Thoracic aorta (tissue), 2 donors: ENCODE results near the gene LDAF1. TPM values are rescaled to one million over a fixed set of nuclear protein-coding genes. Genes with fewer than 3 reads are reported as not detected.

Experiments used
- ATAC-seq: fragments of 150-250 bp; one replicate; pipeline ENCODE4 v1.8.0; 2017; ENCODE audit warnings: low read depth; ENCODE audit not compliant: insufficient number of reproducible peaks, low FRiP score
- DNase-seq: peaks from one replicate; pipeline ENCODE4 v3.0.0-alpha.2; 2020; ENCODE audit warnings: low spot score
- H3K27ac ChIP-seq, 2 donors: fragments of 200-600 bp; sonication (generic); 1 replicate in 1 of 2; 2 replicates in 1 of 2; pipeline ENCODE4 v1.5.1; 2016; ENCODE audit warnings: mild to moderate bottlenecking in 2 of 2, moderate library complexity in 2 of 2
- H3K27me3 ChIP-seq: fragments of 200-600 bp; sonication (generic); replicated peaks from 2 replicates; pipeline ENCODE4 v1.6.0; 2016; ENCODE audit warnings: mild to moderate bottlenecking; ENCODE audit not compliant: insufficient read depth
- H3K36me3 ChIP-seq: fragments of 200-600 bp; sonication (generic); one replicate; pipeline ENCODE4 v1.5.1; 2016
- H3K4me1 ChIP-seq, 2 donors: fragments of 200-600 bp; sonication (generic); 1 replicate in 1 of 2; 2 replicates in 1 of 2; pipeline versions ENCODE4 v1.5.1 to v1.6.0; 2016; ENCODE audit warnings: low read depth in 2 of 2, mild to moderate bottlenecking in 1 of 2; ENCODE audit not compliant: control insufficient read depth in 1 of 2
- H3K4me3 ChIP-seq: fragments of 200-600 bp; sonication (generic); 2 replicates; pipeline ENCODE4 v1.5.1; 2016; ENCODE audit warnings: mild to moderate bottlenecking
- H3K9me3 ChIP-seq: fragments of 200-600 bp; sonication (generic); 2 replicates; pipeline ENCODE4 v1.5.1; 2016
- total RNA-seq, 2 donors: library from RNA; depleted of rRNA; stranded (reverse); fragments of >200 nt; gene quantifications; one replicate each; pipeline versions ENCODE4 v1.1.0 to v1.2.3, GENCODE V29; 2016
- TF ChIP-seq, protein P1 (sequence below): fragments of 200-600 bp; sonication (generic); IDR thresholded peaks from one replicate; pipeline ENCODE4 v1.5.1; 2019; ENCODE audit warnings: antibody characterized with exemption

Gene LDAF1
- total RNA-seq, 2 donors from 2014 or later, result 110 to 112 TPM

DNA sequence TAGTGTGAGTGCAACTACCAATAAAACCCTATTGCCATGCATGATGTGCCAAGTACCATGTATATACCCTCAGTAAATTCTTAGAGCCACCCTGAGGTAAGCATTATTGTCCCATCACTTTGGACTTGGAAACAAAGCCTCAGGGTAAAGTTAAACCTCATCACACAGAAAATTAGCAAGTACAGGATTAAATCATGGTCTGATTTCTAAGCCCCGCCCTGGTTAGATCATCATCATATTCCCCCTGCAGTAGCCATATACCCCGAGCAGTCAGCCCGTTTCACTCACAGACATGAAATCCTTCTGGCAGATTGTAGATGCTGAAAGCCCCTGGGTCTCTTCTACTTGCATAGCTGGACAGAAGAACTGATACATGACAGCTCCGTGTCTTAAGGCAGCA, 48.1 kb downstream of the LDAF1 start:
- no peaks in the 10 kb centered on the region for H3K9me3 ChIP-seq
- no peaks in the 10 kb centered on the region for H3K4me1 ChIP-seq
- no peaks in the 10 kb centered on the region for H3K36me3 ChIP-seq
- no peaks in the 10 kb centered on the region for H3K27me3 ChIP-seq
- no peak for ATAC-seq
- TF ChIP-seq, protein P1, sequence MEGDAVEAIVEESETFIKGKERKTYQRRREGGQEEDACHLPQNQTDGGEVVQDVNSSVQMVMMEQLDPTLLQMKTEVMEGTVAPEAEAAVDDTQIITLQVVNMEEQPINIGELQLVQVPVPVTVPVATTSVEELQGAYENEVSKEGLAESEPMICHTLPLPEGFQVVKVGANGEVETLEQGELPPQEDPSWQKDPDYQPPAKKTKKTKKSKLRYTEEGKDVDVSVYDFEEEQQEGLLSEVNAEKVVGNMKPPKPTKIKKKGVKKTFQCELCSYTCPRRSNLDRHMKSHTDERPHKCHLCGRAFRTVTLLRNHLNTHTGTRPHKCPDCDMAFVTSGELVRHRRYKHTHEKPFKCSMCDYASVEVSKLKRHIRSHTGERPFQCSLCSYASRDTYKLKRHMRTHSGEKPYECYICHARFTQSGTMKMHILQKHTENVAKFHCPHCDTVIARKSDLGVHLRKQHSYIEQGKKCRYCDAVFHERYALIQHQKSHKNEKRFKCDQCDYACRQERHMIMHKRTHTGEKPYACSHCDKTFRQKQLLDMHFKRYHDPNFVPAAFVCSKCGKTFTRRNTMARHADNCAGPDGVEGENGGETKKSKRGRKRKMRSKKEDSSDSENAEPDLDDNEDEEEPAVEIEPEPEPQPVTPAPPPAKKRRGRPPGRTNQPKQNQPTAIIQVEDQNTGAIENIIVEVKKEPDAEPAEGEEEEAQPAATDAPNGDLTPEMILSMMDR, result no peak
- DNase-seq, result no peak
- H3K27ac ChIP-seq, result no peak overlapping the region
- no peak overlapping the region for H3K4me3 ChIP-seq

- Histone ChIP-seq H3K4me3 (no peak overlapping the region), H3K4me1 (no peaks in the 10 kb centered on the region), H3K9me3 (no peaks in the 10 kb centered on the region), H3K27ac (no peak overlapping the region), H3K27me3 (no peaks in the 10 kb centered on the region), H3K36me3 (no peaks in the 10 kb centered on the region)
- TF ChIP-seq, protein P1, result no peak
- DNase-seq (no peak), ATAC-seq (no peak)
These were observed 50.2 kb downstream of the LDAF1 start for GRCh38 chr16:21208446-21209230.

DNA sequence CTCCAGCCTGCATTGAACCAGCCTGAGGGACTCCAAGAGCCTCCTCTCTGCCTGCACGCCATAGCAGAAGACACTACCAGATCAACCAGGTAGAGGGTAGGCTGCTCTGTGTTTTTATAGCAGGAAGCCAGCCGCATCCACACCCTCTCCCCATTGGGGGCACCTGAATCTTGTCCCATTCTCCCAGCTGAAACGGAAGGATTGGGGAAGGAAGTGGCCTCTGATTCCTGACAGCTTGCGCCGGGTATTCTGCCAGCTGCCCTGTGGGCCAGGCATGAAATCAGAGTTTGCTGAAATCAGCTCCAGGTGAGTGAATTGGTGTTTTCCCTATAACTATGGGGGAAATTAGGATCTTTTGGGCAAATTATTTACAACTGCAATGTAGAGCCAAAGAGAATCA, 53.0 kb downstream of the LDAF1 start, which contains the start of gene ZP2:
TSS of gene ZP2 (minus strand) at position 89 of the 400 bp plus-strand sequence. CDS start at position 62, 27 bp downstream.
- Histone ChIP-seq H3K4me3 (no peak within 1 kb of the TSS), H3K27ac (no peak within 1 kb of the TSS), H3K27me3 (no peaks in the 10 kb centered on the region), H3K9me3 (no peaks in the 10 kb centered on the region), H3K36me3 (no peaks in the 10 kb centered on the region), H3K4me1 (no peaks in the 10 kb centered on the region)
- ATAC-seq, result no peak
- TF ChIP-seq, protein P1, result no peak
- DNase-seq, result no peak

DNA sequence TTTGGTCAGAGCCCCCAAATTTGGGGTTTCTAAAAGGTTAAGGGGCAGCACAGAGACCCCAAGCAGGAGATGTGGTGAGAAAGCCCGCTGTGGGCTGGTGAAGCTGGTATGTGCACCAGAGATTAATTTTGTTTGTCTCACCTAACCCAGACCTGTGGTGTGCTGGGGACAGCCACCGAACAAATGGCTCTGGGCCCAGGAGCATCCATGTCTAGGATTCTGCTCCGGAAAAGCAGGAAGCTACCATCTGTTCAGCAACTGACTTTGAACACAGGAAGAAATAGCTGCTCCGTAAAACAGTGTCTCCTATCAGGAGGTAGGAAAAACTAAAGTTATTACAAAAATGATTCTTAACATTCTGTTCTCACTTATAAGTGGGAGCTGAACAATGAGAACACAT, 55.6 kb downstream of the LDAF1 start:
- no peaks in the 10 kb centered on the region for H3K36me3 ChIP-seq
- TF ChIP-seq, protein P1, result no peak
- H3K27ac ChIP-seq, result no peak overlapping the region
- no peaks in the 10 kb centered on the region for H3K9me3 ChIP-seq
- H3K4me1 ChIP-seq, result no peaks in the 10 kb centered on the region
- no peak overlapping the region for H3K4me3 ChIP-seq
- DNase-seq (no peak), ATAC-seq (no peak)
- no peaks in the 10 kb centered on the region for H3K27me3 ChIP-seq

DNA sequence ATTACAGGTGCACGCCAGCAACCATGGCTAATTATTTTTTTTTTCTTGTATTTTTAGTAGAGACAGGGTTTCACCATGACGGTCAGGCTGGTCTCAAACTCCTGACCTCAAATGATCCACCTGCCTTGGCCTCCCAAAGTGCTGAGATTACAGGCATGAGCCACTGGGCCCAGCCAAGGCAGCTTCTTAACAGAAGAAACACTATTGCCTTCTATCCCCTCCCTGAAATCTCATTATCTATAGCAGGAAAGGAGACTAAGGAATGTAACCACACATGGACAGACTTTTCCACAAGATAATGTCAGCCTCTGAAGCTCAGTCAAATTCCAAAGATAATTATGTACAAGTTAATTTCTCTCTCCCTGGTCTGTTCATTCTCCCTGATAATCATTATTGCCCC, 58.6 kb downstream of the LDAF1 start:
- no peaks in the 10 kb centered on the region for H3K27me3 ChIP-seq
- no peak overlapping the region for H3K4me3 ChIP-seq
- no peaks in the 10 kb centered on the region for H3K4me1 ChIP-seq
- no peak overlapping the region for H3K27ac ChIP-seq
- no peak for ATAC-seq
- no peaks in the 10 kb centered on the region for H3K9me3 ChIP-seq
- DNase-seq, result no peak
- H3K36me3 ChIP-seq, result no peaks in the 10 kb centered on the region
- TF ChIP-seq, protein P1, result no peak
